Measurements from ENCODE around the gene HIVEP3. TPM values are rescaled to one million over a fixed set of nuclear protein-coding genes. Genes with fewer than 3 reads are reported as not detected.
A peak's percentile ranks its signal among the peaks of the same experiment; 100 is the strongest.

HIVEP3 gene
- total RNA-seq, 1 donor from 2014 or later: 3.6 TPM

- Mint-ChIP-seq H3K4me1 (ENCODE audit: low read depth) (peaks cover 56% of the 10 kb centered on the region), H3K27me3 (ENCODE audit: low read depth) (no peaks in the 10 kb centered on the region), H3K9me3 (ENCODE audit: low read depth) (peaks cover 3% of the 10 kb centered on the region), H3K36me3 (ENCODE audit: low read depth) (no peaks in the 10 kb centered on the region), H3K27ac (ENCODE audit: unreplicated experiment) (no peak overlapping the region), H3K4me3 (ENCODE audit: unreplicated experiment) (no peak overlapping the region)
- TF ChIP-seq CTCF (IDR thresholded peaks at IDR 0.05): no peak
- peak; percentile 43 for DNase-seq (ENCODE audit: low spot score)
Measured at GRCh38 chr1:41631154-41631553, 287.6 kb downstream of the HIVEP3 start.

GRCh38 chr1:41629571-41629970 is 289.2 kb downstream of the HIVEP3 start:
- H3K27ac Mint-ChIP-seq (ENCODE audit: unreplicated experiment): peak overlapping the region; percentile 72
- no peak for TF ChIP-seq CTCF (IDR thresholded peaks at IDR 0.05)
- no peaks in the 10 kb centered on the region for H3K36me3 Mint-ChIP-seq (ENCODE audit: low read depth)
- no peak overlapping the region for H3K4me3 Mint-ChIP-seq (ENCODE audit: unreplicated experiment)
- peaks cover 60% of the 10 kb centered on the region for H3K4me1 Mint-ChIP-seq (ENCODE audit: low read depth)
- H3K9me3 Mint-ChIP-seq (ENCODE audit: low read depth): peaks cover 3% of the 10 kb centered on the region
- no peak for DNase-seq (ENCODE audit: low spot score)
- no peaks in the 10 kb centered on the region for H3K27me3 Mint-ChIP-seq (ENCODE audit: low read depth)

GRCh38 chr1:41629141-41629540 is 289.6 kb downstream of the HIVEP3 start:
- Mint-ChIP-seq H3K27ac (ENCODE audit: unreplicated experiment) (peak overlapping the region; percentile 72), H3K9me3 (ENCODE audit: low read depth) (peaks cover 3% of the 10 kb centered on the region), H3K36me3 (ENCODE audit: low read depth) (no peaks in the 10 kb centered on the region), H3K27me3 (ENCODE audit: low read depth) (no peaks in the 10 kb centered on the region), H3K4me1 (ENCODE audit: low read depth) (peaks cover 59% of the 10 kb centered on the region), H3K4me3 (ENCODE audit: unreplicated experiment) (no peak overlapping the region)
- DNase-seq (ENCODE audit: low spot score): no peak
- no peak for TF ChIP-seq CTCF (IDR thresholded peaks at IDR 0.05)

- no peak for TF ChIP-seq CTCF (IDR thresholded peaks at IDR 0.05)
- Mint-ChIP-seq H3K27me3 (ENCODE audit: low read depth) (no peaks in the 10 kb centered on the region), H3K9me3 (ENCODE audit: low read depth) (peaks cover 3% of the 10 kb centered on the region), H3K36me3 (ENCODE audit: low read depth) (no peaks in the 10 kb centered on the region), H3K27ac (ENCODE audit: unreplicated experiment) (peak overlapping the region; percentile 57), H3K4me1 (ENCODE audit: low read depth) (peaks cover 65% of the 10 kb centered on the region), H3K4me3 (ENCODE audit: unreplicated experiment) (no peak overlapping the region)
- peak; percentile 41 for DNase-seq (ENCODE audit: low spot score)
Measured at GRCh38 chr1:41627491-41628280, 291.0 kb downstream of the HIVEP3 start.

- peak; percentile 65 for DNase-seq (ENCODE audit: low spot score)
- H3K9me3 Mint-ChIP-seq (ENCODE audit: low read depth): peaks cover 3% of the 10 kb centered on the region
- no peak overlapping the region for H3K4me3 Mint-ChIP-seq (ENCODE audit: unreplicated experiment)
- TF ChIP-seq CTCF (IDR thresholded peaks at IDR 0.05): no peak
- H3K27ac Mint-ChIP-seq (ENCODE audit: unreplicated experiment): no peak overlapping the region
- peaks cover 69% of the 10 kb centered on the region for H3K4me1 Mint-ChIP-seq (ENCODE audit: low read depth)
- H3K36me3 Mint-ChIP-seq (ENCODE audit: low read depth): no peaks in the 10 kb centered on the region
- no peaks in the 10 kb centered on the region for H3K27me3 Mint-ChIP-seq (ENCODE audit: low read depth)
Measured at GRCh38 chr1:41626616-41627375, 291.9 kb downstream of the HIVEP3 start.

All from chondrocyte (in vitro differentiated cells).